Loucy (cell line): ENCODE measurements around the gene DAGLA.

Source experiments
- EZH2phosphoT487 ChIP-seq: fragments of 200-600 bp; IDR thresholded peaks from 2 replicates; pipeline ENCODE4 v1.6.1; 2018; ENCODE audit warnings: antibody characterized with exemption, mild to moderate bottlenecking, moderate library complexity, borderline replicate concordance
- TF ChIP-seq, protein P1 (sequence below): fragments of 200-600 bp; sonication (generic); conservative IDR thresholded peaks from 2 replicates; pipeline ENCODE4 v1.5.1; 2014; ENCODE audit warnings: mild to moderate bottlenecking, antibody characterized with exemption, low read length

- TF ChIP-seq EZH2phosphoT487 = no peak
- TF ChIP-seq, protein P1, sequence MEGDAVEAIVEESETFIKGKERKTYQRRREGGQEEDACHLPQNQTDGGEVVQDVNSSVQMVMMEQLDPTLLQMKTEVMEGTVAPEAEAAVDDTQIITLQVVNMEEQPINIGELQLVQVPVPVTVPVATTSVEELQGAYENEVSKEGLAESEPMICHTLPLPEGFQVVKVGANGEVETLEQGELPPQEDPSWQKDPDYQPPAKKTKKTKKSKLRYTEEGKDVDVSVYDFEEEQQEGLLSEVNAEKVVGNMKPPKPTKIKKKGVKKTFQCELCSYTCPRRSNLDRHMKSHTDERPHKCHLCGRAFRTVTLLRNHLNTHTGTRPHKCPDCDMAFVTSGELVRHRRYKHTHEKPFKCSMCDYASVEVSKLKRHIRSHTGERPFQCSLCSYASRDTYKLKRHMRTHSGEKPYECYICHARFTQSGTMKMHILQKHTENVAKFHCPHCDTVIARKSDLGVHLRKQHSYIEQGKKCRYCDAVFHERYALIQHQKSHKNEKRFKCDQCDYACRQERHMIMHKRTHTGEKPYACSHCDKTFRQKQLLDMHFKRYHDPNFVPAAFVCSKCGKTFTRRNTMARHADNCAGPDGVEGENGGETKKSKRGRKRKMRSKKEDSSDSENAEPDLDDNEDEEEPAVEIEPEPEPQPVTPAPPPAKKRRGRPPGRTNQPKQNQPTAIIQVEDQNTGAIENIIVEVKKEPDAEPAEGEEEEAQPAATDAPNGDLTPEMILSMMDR = no peak
Measured at GRCh38 chr11:61793083-61793828, 113.1 kb downstream of the DAGLA start.
